NCI-H69 (cell line): Measurements from ENCODE around the gene ZNF543.
"Not testable (repeated sequence)": the region's sequence is repeated elsewhere in the genome, so short reads cannot be mapped to it uniquely, and the experiment has no call there.

Experiments
- DNase-seq: peaks from one replicate; lab custom pipeline; 2025; lab: John Stamatoyannopoulos, UW

Gene ZNF543

DNA sequence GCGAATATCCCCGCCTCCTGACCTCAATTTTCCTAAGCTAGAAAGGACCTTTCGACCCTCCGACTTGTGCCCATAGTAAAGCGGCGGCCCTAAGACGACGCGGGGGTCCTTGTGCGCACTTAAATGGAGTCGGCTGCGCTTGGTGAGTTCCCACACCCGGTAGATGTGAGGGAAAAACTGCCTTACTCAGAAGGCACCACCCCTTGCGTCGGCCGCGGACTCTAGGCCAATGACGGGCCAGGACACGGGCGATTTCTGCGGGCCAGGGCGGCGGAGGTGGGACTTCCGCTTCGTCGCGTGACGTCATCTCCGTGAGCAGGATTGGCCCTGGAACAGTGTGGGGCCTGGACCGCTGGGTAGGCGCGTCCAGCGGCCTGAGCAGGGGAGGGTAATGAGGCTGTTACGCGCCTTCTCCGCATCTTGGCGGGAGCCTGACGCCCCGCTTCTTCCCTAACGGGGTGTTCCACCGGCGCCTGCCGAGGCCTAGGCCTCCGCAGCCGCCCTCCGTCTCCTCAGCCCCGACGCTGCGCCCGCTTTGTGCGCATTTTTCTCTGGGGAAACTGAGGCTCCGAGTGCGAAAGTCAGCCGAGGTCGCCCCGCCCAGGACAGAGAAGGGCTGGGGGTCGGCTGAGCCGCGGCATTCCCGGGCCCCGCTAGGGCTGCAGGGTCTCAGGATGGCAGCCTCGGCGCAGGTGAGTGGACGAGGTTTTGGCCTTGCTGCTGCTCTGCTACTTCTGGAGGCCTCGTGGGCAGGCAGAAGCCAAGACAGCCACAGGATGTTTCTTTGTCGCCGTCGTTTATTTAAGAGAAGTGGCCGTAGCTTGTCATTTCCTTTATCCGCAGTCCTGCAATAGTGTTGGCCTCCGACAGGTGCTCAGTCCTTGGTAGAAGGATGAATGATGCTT, at the start of gene ZNF543:
ZNF543 (plus strand) TSS at position 293 of the 905 bp plus-strand sequence; CDS start at position 675, 382 bp downstream.
- DNase-seq: peak; percentile 99

DNA sequence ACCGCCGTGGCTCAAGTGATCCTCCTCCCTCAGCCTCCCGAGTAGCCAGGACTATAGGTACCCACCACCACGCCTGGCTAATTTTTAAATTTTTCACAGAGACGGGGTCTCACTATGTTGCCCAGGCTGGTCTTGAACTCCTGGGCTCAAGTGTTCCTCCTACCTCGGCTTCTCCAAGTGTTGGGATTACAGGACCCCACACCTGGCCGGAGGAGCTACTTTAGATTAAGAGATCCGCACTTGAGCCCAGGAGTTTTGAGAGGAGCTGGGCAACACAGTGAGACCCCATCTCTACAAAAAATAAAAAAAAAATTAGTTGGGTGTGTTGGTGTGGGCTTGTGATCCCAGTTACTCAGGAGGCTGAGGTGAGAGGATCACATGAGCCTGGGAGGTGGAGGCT, 49.0 kb upstream of the ZNF543 start:
- no peak for DNase-seq

DNA sequence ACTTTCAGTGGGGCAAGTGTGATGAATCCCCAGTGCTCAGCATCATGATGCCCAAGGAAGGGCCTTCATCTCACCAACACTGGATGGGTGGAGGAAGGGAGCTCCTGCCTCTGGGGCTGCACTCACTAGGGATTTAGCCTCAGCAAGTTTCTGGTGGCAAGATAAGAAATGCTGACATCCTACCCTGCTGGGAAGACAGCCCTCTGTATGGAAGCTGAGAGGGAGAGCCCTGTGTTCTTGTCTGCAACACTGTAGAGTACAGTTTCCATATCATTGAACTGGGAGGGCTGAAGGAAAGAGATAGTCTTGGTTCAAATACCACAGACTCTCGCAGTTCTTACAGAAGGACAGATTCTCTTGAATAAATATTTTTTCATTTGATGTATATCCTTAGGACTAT, 47.3 kb upstream of the ZNF543 start:
- DNase-seq: no peak

DNA sequence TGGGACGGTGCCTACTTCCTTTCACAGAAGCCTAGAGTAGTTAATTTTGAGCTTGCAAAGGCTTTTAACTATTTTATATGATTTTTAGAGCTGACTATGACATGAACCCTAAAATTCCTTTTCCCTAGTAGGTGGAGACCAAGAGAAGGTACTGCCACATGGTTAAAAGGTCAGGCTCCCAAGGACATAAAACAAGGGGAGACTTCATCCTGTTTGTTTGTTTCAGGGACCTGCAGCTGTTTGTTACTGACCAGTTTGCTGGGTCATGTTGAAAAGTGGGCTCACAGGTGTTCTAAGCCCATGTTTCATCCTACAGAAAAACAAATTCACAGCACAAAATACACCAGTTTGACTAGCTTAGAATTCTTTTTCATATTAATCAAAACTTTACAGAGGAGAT, 43.8 kb upstream of the ZNF543 start:
- no peak for DNase-seq

DNA sequence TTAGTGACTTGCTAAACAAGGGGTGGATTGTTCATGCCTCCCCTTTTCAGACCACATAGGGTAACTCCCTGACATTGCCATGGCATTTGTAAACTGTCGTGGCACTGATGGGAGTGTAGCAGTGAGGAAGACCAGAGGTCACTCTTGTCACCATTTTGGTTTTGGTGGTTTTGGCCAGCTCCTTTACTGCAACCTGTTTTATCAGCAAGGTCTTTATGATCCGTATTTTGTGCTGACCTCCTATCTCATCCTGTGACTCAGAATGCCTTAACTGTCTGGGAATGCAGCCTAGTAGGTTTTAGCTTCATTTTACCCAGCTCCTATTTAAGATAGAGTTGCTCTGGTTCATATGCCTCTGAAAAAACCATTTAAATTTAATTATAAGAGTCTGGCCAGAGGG, 41.8 kb upstream of the ZNF543 start:
- DNase-seq: not testable (repeated sequence)

DNA sequence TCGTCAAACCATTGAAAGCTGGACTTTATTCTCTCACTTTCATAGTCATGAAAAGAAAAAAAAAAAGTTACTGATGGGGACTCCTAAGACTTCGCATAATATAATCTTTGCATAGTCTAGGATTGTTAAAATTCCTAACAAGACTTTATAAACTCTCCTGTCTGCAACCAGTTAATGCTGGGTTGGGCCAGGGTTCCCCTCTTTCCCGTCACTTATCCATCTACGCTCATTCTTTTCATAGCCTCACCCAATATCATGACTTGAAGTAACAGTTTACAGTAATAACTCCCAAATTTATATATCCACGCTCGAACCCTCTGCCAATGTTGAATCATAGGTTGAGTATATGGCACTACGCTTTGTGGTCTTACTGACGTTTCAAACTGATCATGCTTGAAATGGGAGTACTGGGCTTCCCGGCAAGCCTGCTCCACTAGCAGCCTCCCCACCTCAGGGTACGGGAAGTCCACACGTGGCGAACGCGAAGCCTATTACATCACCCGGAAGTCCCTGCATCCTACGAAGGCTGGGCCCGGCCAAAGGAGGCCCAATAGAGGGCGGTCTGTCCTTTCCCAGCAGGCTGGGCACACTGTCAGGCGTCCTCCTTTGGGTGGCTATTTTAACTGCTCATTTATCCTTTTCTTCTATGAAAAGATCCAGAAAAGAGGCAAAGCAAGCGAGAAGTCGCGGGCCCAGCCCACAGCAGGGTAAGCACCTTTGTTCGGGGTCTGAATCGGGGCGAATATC, 40.7 kb upstream of the ZNF543 start:
- DNase-seq: peak; percentile 97

DNA sequence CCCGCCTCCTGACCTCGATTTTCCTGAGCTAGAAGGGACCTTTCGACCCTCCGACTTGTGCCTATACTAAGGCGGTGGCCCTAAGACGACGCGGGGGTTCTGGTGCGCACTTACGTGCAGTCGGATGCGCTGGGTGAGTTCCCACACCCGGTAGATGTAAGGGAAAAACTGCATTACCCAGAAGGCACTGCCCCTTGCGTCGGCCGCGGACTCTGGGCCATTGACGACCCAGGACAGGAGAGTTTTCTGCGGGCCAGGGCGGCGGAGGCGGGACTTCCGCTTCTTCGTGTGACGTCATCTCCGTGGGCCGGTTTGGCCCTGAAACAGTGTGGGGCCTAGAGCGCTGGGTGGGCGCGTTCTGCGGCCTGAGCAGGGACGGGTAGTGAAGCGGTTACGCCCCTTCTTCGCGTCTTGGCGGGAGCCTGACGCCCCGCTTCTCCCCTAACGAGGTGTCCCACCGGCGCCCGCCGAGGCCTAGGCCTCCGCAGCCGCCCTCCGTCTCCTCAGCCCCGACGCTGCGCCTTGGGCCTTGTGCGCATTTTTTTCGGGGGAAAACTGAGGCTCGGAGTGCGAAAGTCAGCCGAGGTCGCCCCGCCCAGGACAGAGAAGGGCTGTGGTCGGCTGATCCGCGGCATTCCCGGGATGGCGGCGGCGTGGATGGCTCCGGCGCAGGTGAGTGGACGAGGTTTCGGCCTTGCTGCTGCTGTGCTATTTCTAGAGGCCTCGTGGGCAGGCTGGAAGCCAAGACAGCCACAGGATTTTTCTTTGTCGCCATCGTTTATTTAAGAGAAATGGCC, 39.9 kb upstream of the ZNF543 start, which contains the start of gene ZNF460:
ZNF460 (plus strand) TSS at position 321 of the 797 bp plus-strand sequence; CDS start at position 643, 322 bp downstream.
- DNase-seq: peak; percentile 99

DNA sequence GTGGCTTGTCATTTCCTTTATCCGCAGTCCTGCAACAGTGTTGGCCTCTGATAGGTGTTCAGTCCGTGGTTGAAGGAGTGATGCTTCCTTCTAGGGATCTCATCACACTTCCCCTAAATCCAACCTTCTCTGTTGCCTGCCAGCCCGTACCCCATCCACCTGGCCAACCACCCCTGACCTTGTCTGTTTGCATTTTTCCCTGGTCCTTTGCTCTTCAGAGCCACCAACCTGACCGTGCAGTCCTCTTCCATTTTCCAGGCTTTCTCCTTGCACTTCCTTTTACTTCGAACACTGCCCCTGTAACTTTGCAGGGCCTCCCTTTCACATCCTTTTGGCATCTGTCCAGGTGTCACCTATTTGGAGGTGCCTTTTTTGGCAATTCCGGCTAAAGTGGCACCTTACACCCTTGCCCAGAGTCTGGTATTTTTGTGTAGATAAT, 39.3 kb upstream of the ZNF543 start:
- DNase-seq: peak; percentile 41

DNA sequence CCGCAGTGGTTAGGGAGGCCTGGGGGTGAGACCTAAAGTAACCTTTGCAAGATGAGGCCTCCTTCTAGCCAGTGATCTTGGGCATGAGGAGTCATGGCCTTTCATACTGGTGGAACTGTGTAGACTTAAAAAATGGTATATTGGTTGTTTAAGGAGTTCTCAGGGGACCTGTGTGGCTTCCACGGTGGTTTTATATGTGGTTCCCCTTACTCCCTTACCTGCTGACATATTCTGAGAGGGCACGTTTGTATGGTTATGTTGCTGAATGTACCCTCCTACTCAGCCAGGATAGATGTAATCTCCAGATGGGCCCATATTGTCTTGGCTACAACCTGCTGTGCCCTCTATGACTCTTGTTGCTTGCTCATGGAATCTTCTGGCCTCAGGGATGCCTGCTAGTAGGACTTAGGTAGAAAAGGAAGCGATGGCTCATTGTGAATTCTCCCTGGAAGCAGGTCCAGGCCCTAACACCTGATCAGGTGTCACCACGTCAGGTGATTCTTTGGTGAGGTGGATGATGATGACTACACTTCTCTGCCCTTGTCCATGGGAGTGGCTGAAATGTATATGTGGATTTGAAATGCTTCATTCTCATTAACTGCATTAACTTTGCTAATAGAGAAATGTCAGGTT, 38.1 kb upstream of the ZNF543 start:
- no peak for DNase-seq

DNA sequence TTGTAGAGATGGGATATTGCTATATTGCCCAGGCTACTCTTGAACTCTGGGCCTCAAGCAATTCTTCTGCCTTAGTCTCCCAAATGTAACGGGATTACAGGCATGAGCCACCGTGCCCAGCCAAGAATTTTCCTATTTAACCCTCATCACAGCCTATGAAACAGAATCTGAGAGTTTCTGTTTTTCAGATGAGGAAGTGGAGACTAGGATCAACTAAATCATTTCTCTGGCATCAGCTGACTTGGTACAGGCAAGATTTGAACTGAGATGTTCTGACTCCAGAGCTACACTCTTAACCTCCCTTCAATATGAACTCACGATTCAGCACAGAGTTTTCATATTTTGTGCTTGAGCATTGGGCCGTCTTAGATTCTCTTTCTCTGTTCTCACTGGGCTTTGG, 31.9 kb upstream of the ZNF543 start:
- DNase-seq: no peak

DNA sequence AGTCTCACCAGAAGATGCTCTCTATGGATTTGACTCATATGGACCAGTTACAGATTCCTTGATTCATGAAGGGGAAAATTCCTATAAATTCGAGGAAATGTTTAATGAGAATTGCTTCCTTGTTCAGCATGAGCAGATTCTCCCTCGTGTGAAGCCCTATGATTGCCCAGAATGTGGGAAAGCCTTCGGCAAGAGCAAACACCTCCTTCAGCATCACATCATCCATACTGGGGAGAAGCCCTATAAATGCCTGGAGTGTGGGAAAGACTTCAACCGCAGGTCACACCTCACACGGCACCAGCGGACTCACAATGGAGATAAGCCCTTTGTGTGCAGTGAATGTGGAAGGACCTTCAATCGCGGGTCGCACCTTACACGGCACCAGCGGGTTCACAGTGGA, 29.3 kb upstream of the ZNF543 start:
- DNase-seq: no peak

DNA sequence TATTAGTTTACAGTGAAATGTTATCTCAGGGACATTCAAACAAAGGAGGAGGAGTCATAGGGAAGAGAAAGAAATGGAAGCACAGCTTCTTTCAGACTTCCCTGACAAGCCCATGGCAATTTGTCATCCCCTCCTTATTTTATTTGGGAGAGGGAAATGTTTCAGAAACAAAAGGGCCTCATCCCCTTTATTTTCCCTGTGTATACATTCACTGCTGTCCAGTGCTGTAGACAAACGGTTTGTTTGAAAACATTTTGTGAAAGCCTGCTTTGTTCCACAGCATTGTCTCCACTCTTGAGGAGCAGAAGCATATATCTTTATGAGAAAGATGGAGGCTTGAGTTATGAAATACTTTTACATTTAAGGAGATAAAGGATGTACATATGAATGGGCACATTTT, 27.7 kb upstream of the ZNF543 start:
- DNase-seq: no peak

DNA sequence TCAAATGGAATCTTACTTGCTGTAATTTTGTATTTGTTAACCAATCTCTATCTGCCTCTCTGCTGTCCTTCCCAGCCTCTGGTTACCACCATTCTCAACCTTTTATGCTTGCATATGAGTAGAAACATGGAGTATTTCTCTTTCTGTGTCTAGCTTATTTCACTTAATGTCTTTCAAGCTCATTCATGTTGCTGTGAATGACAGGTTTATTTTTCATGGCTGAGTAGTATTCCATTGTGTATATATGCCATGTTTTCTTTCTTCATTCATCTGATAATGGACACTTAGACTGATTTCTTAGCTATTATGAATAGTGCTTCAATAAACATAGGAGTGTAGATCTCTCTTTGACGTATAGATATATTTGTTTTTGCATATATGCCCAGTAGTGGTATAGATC, 26.6 kb upstream of the ZNF543 start:
- no peak for DNase-seq

DNA sequence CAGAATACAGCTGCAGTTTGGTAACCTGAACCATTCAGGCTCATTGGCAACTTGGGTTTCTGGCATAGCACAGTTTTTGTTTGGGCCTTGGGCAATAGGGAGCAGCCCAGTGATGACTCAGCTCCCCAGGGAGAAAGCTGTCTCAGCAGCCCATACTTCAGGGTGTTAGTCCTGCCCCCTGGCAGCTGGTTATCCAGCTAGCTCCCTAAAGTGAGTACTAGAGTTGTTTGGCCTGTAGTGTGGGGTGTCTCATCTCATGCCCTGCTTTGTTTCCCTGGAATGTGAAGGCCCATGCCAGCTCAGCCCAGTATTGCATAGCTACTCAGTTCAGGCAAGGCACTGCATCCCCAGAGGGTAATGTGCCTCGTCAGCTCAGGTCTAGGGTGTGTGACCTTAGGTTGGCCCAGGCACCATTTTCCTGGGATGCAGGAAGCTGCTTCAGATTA, 18.2 kb upstream of the ZNF543 start:
- DNase-seq: peak; percentile 61

DNA sequence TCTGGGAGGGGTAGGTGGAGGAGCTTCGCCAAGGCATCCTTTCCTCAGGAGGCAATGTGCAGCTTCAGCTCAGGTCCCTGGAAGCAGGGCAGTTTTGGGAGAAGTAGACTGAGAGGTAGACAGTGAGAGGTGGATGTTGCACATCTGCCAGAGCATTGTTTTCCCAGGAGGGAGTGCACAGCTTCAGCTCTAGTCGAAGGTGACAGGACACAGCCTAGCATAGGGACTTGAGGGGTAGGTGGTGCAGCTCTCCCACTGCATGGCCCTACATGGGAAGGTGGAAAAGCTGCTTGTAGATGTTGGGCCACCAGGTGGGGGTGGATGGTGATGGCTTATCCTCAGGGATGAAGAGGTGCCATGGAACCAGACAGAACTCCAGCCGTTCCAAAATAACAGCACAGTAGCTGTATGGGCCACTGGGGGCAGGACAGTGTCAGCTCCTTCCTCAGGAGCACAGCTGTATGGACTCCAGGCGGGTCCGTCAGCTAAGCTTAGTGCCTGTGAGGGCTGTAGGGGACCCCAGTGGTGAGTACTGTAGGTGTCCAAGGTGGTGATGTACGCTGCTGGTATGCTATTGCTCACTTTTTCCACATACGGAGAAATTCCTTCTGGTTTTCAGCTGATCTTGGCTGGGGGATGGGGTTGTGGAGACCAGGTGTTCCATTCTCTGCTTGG, 17.4 kb upstream of the ZNF543 start:
- DNase-seq: no peak

DNA sequence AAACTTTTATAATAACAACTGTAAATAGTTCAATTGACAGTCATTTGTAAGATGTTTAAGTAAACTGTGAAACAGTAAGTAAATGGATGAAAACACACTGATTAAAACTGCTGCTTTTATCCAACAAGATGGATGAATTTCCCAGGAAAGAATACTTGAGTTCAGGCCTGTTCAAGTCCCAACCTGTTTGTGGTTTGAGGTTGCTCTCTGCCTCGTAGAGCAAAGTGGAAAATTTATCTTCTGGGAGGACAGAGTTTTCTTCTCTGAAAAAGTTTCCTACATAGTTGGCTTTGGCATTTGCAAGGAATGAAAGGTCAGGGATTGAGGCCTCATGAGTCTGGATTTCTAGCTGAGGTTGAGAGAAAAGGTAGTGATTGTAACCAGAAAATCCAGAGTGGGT, 15.2 kb upstream of the ZNF543 start:
- DNase-seq: no peak

DNA sequence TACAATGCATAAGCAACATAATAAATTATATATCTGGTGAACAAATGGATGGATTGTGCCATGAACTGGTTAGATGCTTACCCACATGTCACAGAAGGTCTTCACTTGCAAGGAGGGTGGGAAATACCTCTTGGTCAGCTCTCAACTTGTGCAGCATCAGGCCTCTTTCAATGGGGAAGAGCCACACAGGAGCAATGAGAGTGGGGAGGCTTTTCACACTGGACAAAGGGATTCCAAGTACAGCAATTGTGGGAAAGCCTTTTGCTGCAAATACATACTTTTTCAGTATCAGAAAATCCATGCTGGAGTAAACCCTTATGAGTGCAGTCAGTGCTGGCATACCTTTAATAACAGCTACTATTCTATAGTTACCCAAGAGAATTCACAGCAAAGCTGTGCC, 11.8 kb upstream of the ZNF543 start:
- DNase-seq: no peak

DNA sequence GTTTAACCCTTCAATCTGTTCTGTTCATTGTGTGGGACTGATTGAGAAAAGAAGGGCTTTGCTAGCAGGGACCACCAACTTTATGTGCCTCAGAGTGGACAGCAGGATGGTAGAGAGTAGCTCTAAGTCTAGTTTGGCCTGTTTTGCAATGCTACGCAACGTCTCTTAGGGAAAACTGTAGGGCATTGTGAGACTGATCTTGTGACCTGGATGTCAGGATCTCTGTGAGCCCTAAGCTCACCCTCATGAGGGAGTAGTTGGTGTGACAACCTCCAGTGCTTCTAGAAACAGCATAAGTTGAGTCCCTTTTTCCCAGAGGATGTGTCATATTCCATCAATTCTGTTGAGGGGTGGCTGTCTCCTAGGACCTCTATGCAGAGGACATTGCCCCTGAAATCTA, 9.5 kb upstream of the ZNF543 start:
- DNase-seq: no peak

DNA sequence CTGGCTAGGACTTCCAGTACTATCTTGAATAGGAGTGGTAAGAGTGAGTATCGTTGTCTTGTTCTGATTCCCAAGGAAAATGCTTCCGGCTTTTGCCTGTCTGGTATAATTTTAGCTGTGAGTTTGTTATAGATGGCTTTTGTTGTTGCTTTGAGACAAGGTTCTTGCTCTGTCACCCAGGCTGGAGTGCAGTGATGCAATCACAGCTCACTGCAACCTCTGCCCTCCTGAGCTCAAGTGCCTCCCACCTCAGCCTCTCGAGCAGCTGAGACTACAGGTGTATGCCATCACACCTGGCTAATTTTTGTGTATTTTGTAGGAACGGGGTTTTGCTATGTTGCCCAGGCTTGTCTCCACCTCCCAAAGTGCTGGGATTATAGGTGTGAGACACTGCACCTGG, 6.1 kb upstream of the ZNF543 start:
- peak; percentile 38 for DNase-seq

DNA sequence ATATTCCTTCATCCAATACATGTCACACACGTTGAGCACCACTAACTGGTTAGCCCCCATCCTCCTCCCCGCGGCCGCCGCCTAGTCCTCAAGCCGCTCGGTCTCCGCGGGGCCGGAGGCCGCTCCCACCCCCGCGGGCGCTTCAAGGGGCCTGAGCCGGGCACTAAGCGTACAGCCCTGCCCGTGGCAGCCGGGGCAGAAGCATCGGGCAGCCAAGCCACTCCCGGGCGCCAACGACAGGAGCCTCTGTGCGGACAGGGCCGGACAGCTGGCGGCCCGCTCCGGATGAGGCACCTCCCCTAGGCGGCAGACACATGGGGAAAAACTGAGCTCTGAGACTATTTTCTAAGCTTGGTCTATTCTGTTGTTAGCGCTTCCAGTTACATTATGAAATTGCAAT, 2.8 kb upstream of the ZNF543 start:
- no peak for DNase-seq

DNA sequence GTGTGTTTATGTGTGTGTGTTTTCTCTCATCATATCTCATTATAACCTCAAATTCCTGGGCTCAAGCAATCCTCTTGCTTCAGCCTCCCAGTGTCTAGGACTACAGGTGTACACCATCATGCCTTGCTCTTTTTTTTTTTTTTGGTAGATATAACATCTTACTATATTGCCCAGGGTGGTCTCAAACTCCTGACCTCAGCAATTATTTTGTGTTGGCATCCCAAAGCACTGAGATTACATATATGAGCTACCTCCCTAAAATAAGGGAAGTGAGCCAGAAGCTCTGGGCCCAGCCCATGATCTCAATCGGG, 448 bp upstream of the ZNF543 start:
- DNase-seq: peak; percentile 30
